ENCODE measurements around the gene RNF214.
"Not testable (repeated sequence)": the region's sequence is repeated elsewhere in the genome, so short reads cannot be mapped to it uniquely, and the experiment has no call there.

The RNF214 gene

GRCh38 chr11:117232092-117232878, at the start of gene RNF214:
TSS of gene RNF214 (plus strand) at chr11:117232671. CDS start at chr11:117234273, 1,602 bp downstream.
- ChIA-PET CTCF (interaction anchor here (0.8 to 11.4 kb wide), 20 partner anchors 8 to 500 kb away, joined by 3 to 191 read pairs (median 4); partner anchors contain the start of genes APOA5, CEP164 and ZPR1), POLR2A (interaction anchor here (1.0 to 1.1 kb wide), 2 partner anchors 32 to 85 kb away, joined by 4 to 5 read pairs; no protein-coding TSS in a partner anchor)
- H3K4me3 ChIP-seq (ENCODE audit: low read depth, low read length) = peak within 1 kb of the TSS; percentile 91
- TF ChIP-seq CTCF (IDR thresholded peaks at IDR 0.05; ENCODE audit: insufficient read depth, low read length, missing control alignments) = peak; percentile 62
- no peak for DNase-seq (ENCODE audit: low read depth, low spot score)

GRCh38 chr11:117183178-117183577, 49.3 kb upstream of the RNF214 start:
- H3K4me3 ChIP-seq (ENCODE audit: low read depth, low read length); DNase-seq (ENCODE audit: low read depth, low spot score): not testable (repeated sequence)
- ChIA-PET POLR2A (interaction anchor here (0.8 to 1.5 kb wide), 2 partner anchors 14 to 16 kb away, joined by 3 to 5 read pairs; partner anchors contain the start of gene TAGLN), CTCF (interaction anchor here (1.0 to 7.9 kb wide), 4 partner anchors 12 to 43 kb away, joined by 3 to 133 read pairs (median 50); partner anchors contain the start of gene TAGLN)

- DNase-seq (ENCODE audit: low read depth, low spot score) = no peak
- POLR2A ChIA-PET = interaction anchor here (0.8 to 1.5 kb wide), 2 partner anchors 13 to 15 kb away, joined by 3 to 5 read pairs; partner anchors contain the start of gene TAGLN
- no peak for TF ChIP-seq CTCF (IDR thresholded peaks at IDR 0.05; ENCODE audit: insufficient read depth, low read length, missing control alignments)
- H3K4me3 ChIP-seq (ENCODE audit: low read depth, low read length) = no peak overlapping the region
- CTCF ChIA-PET = interaction anchor here (1.0 to 7.9 kb wide), 3 partner anchors 12 to 43 kb away, joined by 3 to 133 read pairs (median 71); partner anchors contain the start of gene TAGLN
Observed at GRCh38 chr11:117183724-117184349, 48.6 kb upstream of the RNF214 start.

GRCh38 chr11:117185736-117186430, 46.6 kb upstream of the RNF214 start:
- POLR2A ChIA-PET = no interaction called here
- no peak overlapping the region for H3K4me3 ChIP-seq (ENCODE audit: low read depth, low read length)
- no peak for TF ChIP-seq CTCF (IDR thresholded peaks at IDR 0.05; ENCODE audit: insufficient read depth, low read length, missing control alignments)
- CTCF ChIA-PET = no interaction called here
- no peak for DNase-seq (ENCODE audit: low read depth, low spot score)

- no peak overlapping the region for H3K4me3 ChIP-seq (ENCODE audit: low read depth, low read length)
- POLR2A ChIA-PET = no interaction called here
- no peak for TF ChIP-seq CTCF (IDR thresholded peaks at IDR 0.05; ENCODE audit: insufficient read depth, low read length, missing control alignments)
- CTCF ChIA-PET = no interaction called here
- DNase-seq (ENCODE audit: low read depth, low spot score) = no peak
Observed at GRCh38 chr11:117186431-117186761, 46.1 kb upstream of the RNF214 start.

GRCh38 chr11:117187007-117187406, 45.5 kb upstream of the RNF214 start:
- no peak for DNase-seq (ENCODE audit: low read depth, low spot score)
- H3K4me3 ChIP-seq (ENCODE audit: low read depth, low read length) = no peak overlapping the region
- ChIA-PET POLR2A (no interaction called here), CTCF (no interaction called here)
- TF ChIP-seq CTCF (IDR thresholded peaks at IDR 0.05; ENCODE audit: insufficient read depth, low read length, missing control alignments) = no peak
